Activated naive CD8-positive, alpha-beta T cell treated with anti-CD3 and anti-CD28 coated beads, Interleukin-2, amount 50 U/mL, for 24 hours (primary cell): Measurements from ENCODE around the gene NECTIN3.

Experiments used
- ATAC-seq: fragments of 150-1000 bp; cut with Tn5 transposase; one replicate; pipeline ENCODE4 v1.10.0; 2021
- DNase-seq: peaks from one replicate; pipeline ENCODE4 v3.0.0; 2021
- H3K27ac Mint-ChIP-seq: one replicate; pipeline ENCODE4 v1.8.0; 2021; ENCODE audit warnings: mild to moderate bottlenecking, mixed read lengths
- H3K27me3 Mint-ChIP-seq: one replicate; pipeline ENCODE4 v1.8.0; 2021; ENCODE audit warnings: mixed read lengths
- H3K36me3 Mint-ChIP-seq: one replicate; pipeline ENCODE4 v1.8.0; 2021; ENCODE audit warnings: low read depth, mixed read lengths
- H3K4me1 Mint-ChIP-seq: one replicate; pipeline ENCODE4 v1.8.0; 2021; ENCODE audit warnings: mixed read lengths
- H3K4me3 Mint-ChIP-seq: one replicate; pipeline ENCODE4 v1.8.0; 2021; ENCODE audit warnings: mild to moderate bottlenecking, moderate library complexity, mixed read lengths
- H3K9me3 Mint-ChIP-seq: one replicate; pipeline ENCODE4 v1.8.0; 2021; ENCODE audit warnings: mixed read lengths

NECTIN3 gene

GRCh38 chr3:111128884-111129283, 57.3 kb downstream of the NECTIN3 start:
- ATAC-seq (no peak), DNase-seq (no peak)
- no peaks in the 10 kb centered on the region for H3K27me3 Mint-ChIP-seq
- no peaks in the 10 kb centered on the region for H3K36me3 Mint-ChIP-seq
- H3K4me1 Mint-ChIP-seq: no peaks in the 10 kb centered on the region
- H3K27ac Mint-ChIP-seq: no peak overlapping the region
- no peaks in the 10 kb centered on the region for H3K9me3 Mint-ChIP-seq
- no peak overlapping the region for H3K4me3 Mint-ChIP-seq

GRCh38 chr3:111130827-111131226, 59.2 kb downstream of the NECTIN3 start:
- Mint-ChIP-seq H3K9me3 (no peaks in the 10 kb centered on the region), H3K4me3 (no peak overlapping the region), H3K27me3 (no peaks in the 10 kb centered on the region), H3K36me3 (no peaks in the 10 kb centered on the region), H3K27ac (no peak overlapping the region), H3K4me1 (no peaks in the 10 kb centered on the region)
- DNase-seq: no peak
- no peak for ATAC-seq

GRCh38 chr3:111134302-111134701, 62.7 kb downstream of the NECTIN3 start:
- H3K36me3 Mint-ChIP-seq: no peaks in the 10 kb centered on the region
- H3K4me1 Mint-ChIP-seq: no peaks in the 10 kb centered on the region
- ATAC-seq (no peak), DNase-seq (no peak)
- H3K9me3 Mint-ChIP-seq: no peaks in the 10 kb centered on the region
- no peaks in the 10 kb centered on the region for H3K27me3 Mint-ChIP-seq
- H3K27ac Mint-ChIP-seq: no peak overlapping the region
- no peak overlapping the region for H3K4me3 Mint-ChIP-seq

- Mint-ChIP-seq H3K9me3 (peaks cover 6% of the 10 kb centered on the region), H3K4me1 (no peaks in the 10 kb centered on the region), H3K27ac (no peak overlapping the region), H3K4me3 (no peak overlapping the region), H3K27me3 (no peaks in the 10 kb centered on the region), H3K36me3 (no peaks in the 10 kb centered on the region)
- ATAC-seq (no peak), DNase-seq (no peak)
These were observed 79.8 kb downstream of the NECTIN3 start for GRCh38 chr3:111151438-111151837.

- Mint-ChIP-seq H3K4me3 (no peak overlapping the region), H3K4me1 (no peaks in the 10 kb centered on the region), H3K27me3 (no peaks in the 10 kb centered on the region), H3K36me3 (no peaks in the 10 kb centered on the region), H3K9me3 (peaks cover 6% of the 10 kb centered on the region), H3K27ac (no peak overlapping the region)
- no peak for DNase-seq
- ATAC-seq: no peak
These were observed 80.9 kb downstream of the NECTIN3 start for GRCh38 chr3:111152496-111152895.

- ATAC-seq (no peak), DNase-seq (no peak)
- Mint-ChIP-seq H3K36me3 (no peaks in the 10 kb centered on the region), H3K27ac (no peak overlapping the region), H3K27me3 (no peaks in the 10 kb centered on the region), H3K4me1 (peaks cover 2% of the 10 kb centered on the region), H3K9me3 (peaks cover 6% of the 10 kb centered on the region), H3K4me3 (no peak overlapping the region)
These were observed 84.9 kb downstream of the NECTIN3 start for GRCh38 chr3:111156517-111156916.

GRCh38 chr3:111159391-111159790, 87.8 kb downstream of the NECTIN3 start:
- no peak overlapping the region for H3K27ac Mint-ChIP-seq
- no peak overlapping the region for H3K4me3 Mint-ChIP-seq
- peaks cover 6% of the 10 kb centered on the region for H3K9me3 Mint-ChIP-seq
- no peak for ATAC-seq
- H3K36me3 Mint-ChIP-seq: no peaks in the 10 kb centered on the region
- peaks cover 2% of the 10 kb centered on the region for H3K4me1 Mint-ChIP-seq
- no peaks in the 10 kb centered on the region for H3K27me3 Mint-ChIP-seq
- no peak for DNase-seq

- Mint-ChIP-seq H3K36me3 (no peaks in the 10 kb centered on the region), H3K4me3 (no peak overlapping the region), H3K9me3 (no peaks in the 10 kb centered on the region), H3K27me3 (no peaks in the 10 kb centered on the region), H3K4me1 (no peaks in the 10 kb centered on the region), H3K27ac (no peak overlapping the region)
- DNase-seq (no peak), ATAC-seq (no peak)
These were observed 93.0 kb downstream of the NECTIN3 start for GRCh38 chr3:111164621-111165020.

GRCh38 chr3:111165411-111165810, 93.8 kb downstream of the NECTIN3 start:
- DNase-seq (no peak), ATAC-seq (no peak)
- Mint-ChIP-seq H3K27ac (no peak overlapping the region), H3K27me3 (no peaks in the 10 kb centered on the region), H3K4me1 (no peaks in the 10 kb centered on the region), H3K4me3 (no peak overlapping the region), H3K36me3 (no peaks in the 10 kb centered on the region), H3K9me3 (no peaks in the 10 kb centered on the region)

- H3K27me3 Mint-ChIP-seq: no peaks in the 10 kb centered on the region
- no peak overlapping the region for H3K27ac Mint-ChIP-seq
- H3K36me3 Mint-ChIP-seq: no peaks in the 10 kb centered on the region
- no peaks in the 10 kb centered on the region for H3K9me3 Mint-ChIP-seq
- no peak for DNase-seq
- no peaks in the 10 kb centered on the region for H3K4me1 Mint-ChIP-seq
- no peak for ATAC-seq
- no peak overlapping the region for H3K4me3 Mint-ChIP-seq
These were observed 101.8 kb downstream of the NECTIN3 start for GRCh38 chr3:111173328-111173900.

GRCh38 chr3:111173906-111174305, 102.3 kb downstream of the NECTIN3 start:
- Mint-ChIP-seq H3K9me3 (no peaks in the 10 kb centered on the region), H3K4me1 (no peaks in the 10 kb centered on the region), H3K27ac (no peak overlapping the region), H3K36me3 (no peaks in the 10 kb centered on the region), H3K27me3 (no peaks in the 10 kb centered on the region), H3K4me3 (no peak overlapping the region)
- ATAC-seq: no peak
- no peak for DNase-seq

GRCh38 chr3:111190518-111190917, 118.9 kb downstream of the NECTIN3 start:
- Mint-ChIP-seq H3K27me3 (no peaks in the 10 kb centered on the region), H3K4me1 (no peaks in the 10 kb centered on the region)
- no peak for ATAC-seq

GRCh38 chr3:111193472-111193871, 121.9 kb downstream of the NECTIN3 start:
- no peak overlapping the region for H3K27ac Mint-ChIP-seq

More at GRCh38 chr3:111190518-111190917, 118.9 kb downstream of the NECTIN3 start:
- DNase-seq: no peak
- Mint-ChIP-seq H3K4me3 (no peak overlapping the region), H3K27ac (no peak overlapping the region), H3K36me3 (no peaks in the 10 kb centered on the region), H3K9me3 (no peaks in the 10 kb centered on the region)

GRCh38 chr3:111194048-111194447, 122.4 kb downstream of the NECTIN3 start:
- Mint-ChIP-seq H3K36me3 (no peaks in the 10 kb centered on the region), H3K27me3 (no peaks in the 10 kb centered on the region), H3K4me1 (peaks cover 3% of the 10 kb centered on the region), H3K4me3 (no peak overlapping the region), H3K9me3 (no peaks in the 10 kb centered on the region), H3K27ac (no peak overlapping the region)
- ATAC-seq: no peak
- no peak for DNase-seq

More at GRCh38 chr3:111193472-111193871, 121.9 kb downstream of the NECTIN3 start:
- Mint-ChIP-seq H3K27me3 (no peaks in the 10 kb centered on the region), H3K4me1 (peaks cover 3% of the 10 kb centered on the region), H3K9me3 (no peaks in the 10 kb centered on the region), H3K4me3 (no peak overlapping the region), H3K36me3 (no peaks in the 10 kb centered on the region)
- no peak for ATAC-seq
- no peak for DNase-seq

GRCh38 chr3:111197485-111197884, 125.9 kb downstream of the NECTIN3 start:
- Mint-ChIP-seq H3K9me3 (no peaks in the 10 kb centered on the region), H3K27ac (no peak overlapping the region), H3K27me3 (no peaks in the 10 kb centered on the region), H3K36me3 (no peaks in the 10 kb centered on the region), H3K4me1 (peaks cover 3% of the 10 kb centered on the region), H3K4me3 (no peak overlapping the region)
- no peak for ATAC-seq
- no peak for DNase-seq

GRCh38 chr3:111200027-111200426, 128.4 kb downstream of the NECTIN3 start:
- no peak for ATAC-seq
- H3K9me3 Mint-ChIP-seq: no peaks in the 10 kb centered on the region
- peaks cover 3% of the 10 kb centered on the region for H3K4me1 Mint-ChIP-seq
- no peak overlapping the region for H3K4me3 Mint-ChIP-seq
- H3K36me3 Mint-ChIP-seq: no peaks in the 10 kb centered on the region
- DNase-seq: no peak
- H3K27ac Mint-ChIP-seq: no peak overlapping the region
- no peaks in the 10 kb centered on the region for H3K27me3 Mint-ChIP-seq
